Panc1 (cell line): ENCODE results near the gene TNN.

Experiments used
- CTCF ChIP-seq: fragments of 450-650 bp; IDR thresholded peaks from 2 replicates; pipeline ENCODE4 v1.5.1; 2017; ENCODE audit warnings: mild to moderate bottlenecking
- POLR2AphosphoS5 ChIP-seq: IDR thresholded peaks from 2 replicates; pipeline ENCODE4 v1.6.1; 2012; ENCODE audit warnings: mild to moderate bottlenecking, low read depth, low read length, moderate library complexity
- REST ChIP-seq, 2 experiments: IDR thresholded peaks; 2 replicates each; pipeline ENCODE4 v1.6.1; 2011 to 2012; ENCODE audit warnings: low read depth in 2 of 2, control low read depth in 1 of 2, low read length in 1 of 2, mild to moderate bottlenecking in 1 of 2, moderate library complexity in 1 of 2; ENCODE audit not compliant: insufficient read depth in 1 of 2
- SIN3A ChIP-seq: IDR thresholded peaks from 2 replicates; pipeline ENCODE4 v1.6.1; 2012; ENCODE audit warnings: low read depth, mild to moderate bottlenecking, low read length, moderate library complexity, borderline replicate concordance; ENCODE audit not compliant: insufficient read depth
- TCF7L2 ChIP-seq: IDR thresholded peaks from 2 replicates; pipeline ENCODE4 v1.6.1; 2011; ENCODE audit warnings: mild to moderate bottlenecking, low read depth, low read length, inconsistent platforms

GRCh38 chr1:175134500-175134899 lies 66.9 kb downstream of the TNN start:
- TF ChIP-seq CTCF (no peak), REST (IDR thresholded peaks at IDR 0.05; ENCODE audit: insufficient read depth in 1 of 2, low read depth in 2 of 2, low read length in 1 of 2) (no peak), POLR2AphosphoS5 (no peak), SIN3A (no peak), TCF7L2 (no peak)
